Stimulated activated CD4-positive, alpha-beta T cell treated with anti-CD3 and anti-CD28 coated beads, Interleukin-15, amount 100 ng/mL, for 24 hours (primary cell): ENCODE results near the gene CLIP2.

ENCODE experiments used
- DNase-seq: peaks from one replicate; pipeline ENCODE4 v3.0.0-alpha.2; 2020

CLIP2 gene

DNA sequence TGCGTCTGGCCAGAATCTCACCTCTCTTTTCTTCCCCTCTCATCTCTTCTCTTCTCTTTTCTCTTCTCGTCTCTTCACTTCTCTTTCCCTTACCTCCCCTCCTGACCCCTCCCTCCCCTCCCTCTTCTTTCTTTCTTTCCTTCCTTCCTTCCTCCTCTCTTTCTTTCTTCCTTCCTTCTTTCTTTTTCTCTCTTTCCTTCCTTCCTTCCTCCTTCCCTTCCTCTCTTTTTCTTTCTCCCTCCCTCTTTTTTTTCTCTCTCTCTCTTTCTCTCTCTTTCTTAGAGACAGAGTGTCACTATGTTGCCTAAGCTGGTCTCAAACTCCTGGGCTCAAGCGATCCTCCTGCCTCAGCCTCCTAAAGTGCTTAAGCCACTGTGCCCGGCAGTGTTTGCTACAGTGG is 159.9 kb downstream of the CLIP2 start:
- DNase-seq, result no peak

- DNase-seq, result peak; percentile 80
Measured at GRCh38 chr7:74449809-74450397, 160.7 kb downstream of the CLIP2 start.

- DNase-seq, result peak; percentile 38
Measured at GRCh38 chr7:74452748-74453321, 163.6 kb downstream of the CLIP2 start.

DNA sequence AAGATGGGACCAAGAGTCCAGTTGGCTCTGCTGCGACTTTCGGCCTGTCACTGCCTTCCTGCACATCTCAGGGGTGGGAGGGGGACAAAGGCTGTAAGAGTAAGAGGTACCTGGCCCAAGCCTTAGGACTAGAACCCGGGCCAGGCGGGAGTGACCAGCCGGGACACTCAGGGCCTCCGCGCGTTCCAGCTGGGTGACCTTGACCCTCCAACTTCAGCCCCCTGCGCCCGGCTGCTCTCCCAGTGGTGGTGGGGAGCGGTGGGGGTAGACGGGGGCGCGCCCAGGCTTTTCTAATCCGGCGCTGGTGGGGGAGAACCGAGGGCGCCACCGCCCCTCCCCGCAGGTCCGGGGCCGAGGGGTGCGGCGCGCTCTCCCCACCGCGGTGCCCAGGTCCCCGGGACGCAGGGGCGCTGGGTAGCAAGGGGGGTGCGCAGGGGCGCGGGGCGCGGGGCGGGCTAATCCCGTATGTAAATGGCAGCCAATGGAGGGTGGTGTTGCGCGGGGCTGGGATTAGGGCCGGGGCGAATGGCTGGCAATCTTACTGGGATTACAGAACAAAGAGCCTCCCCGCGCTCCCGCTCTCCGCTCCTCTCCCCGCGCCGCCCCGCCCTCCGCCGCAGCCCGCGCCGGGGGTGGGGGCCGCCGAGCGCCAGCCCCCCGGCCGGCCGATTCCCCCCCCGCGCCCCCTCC is 164.3 kb downstream of the CLIP2 start, which contains the start of gene GTF2IRD1:
Gene GTF2IRD1 (plus strand): TSS at position 585 of the 690 bp plus-strand sequence. CDS start 54,175 bp downstream, outside the sequence.
- peak; percentile 71 for DNase-seq

- DNase-seq, result peak; percentile 36
Measured at GRCh38 chr7:74454021-74454924, 165.1 kb downstream of the CLIP2 start.

DNA sequence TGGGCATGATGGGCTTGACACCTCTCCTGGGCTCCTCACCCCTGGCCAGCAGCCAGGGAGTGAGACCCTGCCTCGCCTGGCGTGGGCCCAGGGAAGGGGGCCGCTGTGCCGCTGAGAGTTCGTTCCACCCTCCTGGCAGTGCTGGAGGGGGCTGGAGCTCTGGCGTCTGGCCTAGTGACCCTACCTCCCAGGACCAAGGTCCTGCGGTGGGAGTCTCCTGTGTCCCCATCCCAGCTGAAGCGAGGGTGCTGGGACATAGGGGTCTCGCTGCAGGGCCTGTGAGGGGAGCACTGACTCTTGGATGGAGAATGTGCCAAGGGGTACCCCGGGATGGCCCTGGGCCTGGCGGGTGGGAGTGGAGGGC is 165.7 kb downstream of the CLIP2 start:
- no peak for DNase-seq

DNA sequence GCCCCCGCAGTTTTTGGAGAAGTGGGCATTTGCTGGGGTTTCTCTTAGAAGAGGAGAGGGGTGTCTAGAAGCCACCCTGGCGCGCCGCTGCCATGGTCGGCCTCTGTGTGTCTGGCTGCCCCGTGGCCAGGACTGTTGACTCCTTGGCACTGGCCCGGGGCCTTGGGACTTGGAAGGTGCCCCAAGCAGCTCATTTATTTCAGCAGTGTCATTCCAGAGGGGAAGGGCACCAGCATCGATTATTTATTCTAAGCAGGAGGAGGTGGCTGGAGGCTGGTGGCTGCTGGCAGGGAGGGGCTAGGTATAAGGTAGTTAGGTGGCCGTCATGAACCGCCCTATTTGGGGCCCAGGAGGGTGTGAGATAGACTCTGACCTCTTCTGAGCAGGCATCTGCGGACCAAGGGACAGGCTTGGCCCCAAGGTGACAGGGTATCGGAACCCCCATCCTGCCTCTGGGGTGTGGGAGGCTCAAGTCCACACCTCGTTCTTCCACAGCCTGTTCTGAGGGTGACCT is 166.1 kb downstream of the CLIP2 start:
- no peak for DNase-seq
